GM18505 (cell line): ENCODE measurements around the gene C1orf21.

Experiments used
- ATAC-seq: cut with Tn5 transposase; IDR thresholded peaks from one replicate; pipeline ENCODE4 v1.9.1; 2021; ENCODE audit not compliant: unreplicated experiment
- POLR2A ChIP-seq: IDR thresholded peaks from 4 replicates; pipeline ENCODE4 v1.6.1; 2011; ENCODE audit warnings: borderline replicate concordance; ENCODE audit not compliant: insufficient read depth, insufficient read length; ENCODE audit errors: extremely low read depth

The C1orf21 gene

DNA sequence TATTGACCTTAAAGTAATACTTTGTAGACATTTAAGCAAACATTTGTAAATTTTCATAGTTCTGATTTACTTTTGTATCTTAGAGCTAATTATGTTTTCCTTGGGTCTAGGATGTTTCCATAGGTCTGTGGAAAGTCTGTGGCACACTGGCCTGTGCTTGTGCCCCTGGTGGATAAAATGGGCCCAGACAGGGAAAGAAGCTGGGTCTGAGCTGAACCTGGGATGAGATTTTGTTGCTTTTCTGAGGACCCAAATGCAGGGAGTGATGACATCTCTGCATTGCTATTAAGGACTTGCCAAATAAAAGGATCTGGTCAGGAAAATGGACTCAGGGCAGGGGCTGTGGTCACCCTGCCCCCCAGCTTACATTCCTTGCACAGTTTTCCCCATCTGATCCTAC, 41.8 kb downstream of the C1orf21 start:
- no peak for TF ChIP-seq POLR2A
- ATAC-seq = no peak

DNA sequence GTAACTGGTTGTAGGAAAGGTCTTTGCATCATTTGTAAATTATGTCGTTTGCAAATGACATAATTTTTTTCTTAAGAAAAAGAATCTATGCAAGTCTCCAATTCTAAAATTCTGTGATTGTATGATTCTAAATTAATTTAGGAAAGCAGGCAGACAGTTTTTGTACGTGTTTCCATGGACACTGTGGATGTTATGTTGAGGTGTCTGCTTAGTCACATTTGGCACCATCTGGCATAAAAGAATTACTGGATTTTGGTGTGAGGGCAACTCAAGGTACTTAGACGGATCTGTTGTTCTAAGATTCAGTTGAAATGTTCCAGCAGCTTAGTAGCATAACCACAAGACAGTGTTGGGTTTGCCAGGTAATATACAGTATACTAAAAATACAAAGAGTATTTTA, 42.5 kb downstream of the C1orf21 start:
- no peak for TF ChIP-seq POLR2A
- ATAC-seq = no peak

DNA sequence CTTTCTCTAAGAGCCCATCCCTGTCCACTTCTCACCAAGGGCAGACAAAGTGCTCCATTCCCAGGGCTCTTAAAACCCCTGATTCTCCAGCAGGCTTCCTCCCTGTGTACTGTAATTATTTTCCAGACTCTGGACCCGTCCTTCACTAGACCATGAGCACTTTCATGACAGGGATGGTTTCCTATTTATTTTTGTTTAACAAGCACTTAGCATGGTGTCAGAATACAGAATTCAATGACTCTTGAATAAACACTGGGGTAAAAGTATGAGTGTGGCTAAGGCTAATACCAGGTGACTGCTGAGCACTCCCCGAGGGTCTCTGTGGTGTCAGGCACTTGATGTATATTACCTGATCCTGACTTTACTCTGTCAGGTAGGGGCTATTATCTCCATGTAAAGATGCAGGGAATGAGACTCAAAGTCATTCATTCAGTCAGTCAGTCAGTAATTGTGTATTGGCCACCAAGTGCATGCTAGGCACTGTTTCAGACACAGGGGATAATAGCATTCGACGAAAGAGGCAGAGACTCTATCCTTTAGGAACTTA, 47.2 kb downstream of the C1orf21 start:
- no peak for ATAC-seq
- TF ChIP-seq POLR2A = no peak

DNA sequence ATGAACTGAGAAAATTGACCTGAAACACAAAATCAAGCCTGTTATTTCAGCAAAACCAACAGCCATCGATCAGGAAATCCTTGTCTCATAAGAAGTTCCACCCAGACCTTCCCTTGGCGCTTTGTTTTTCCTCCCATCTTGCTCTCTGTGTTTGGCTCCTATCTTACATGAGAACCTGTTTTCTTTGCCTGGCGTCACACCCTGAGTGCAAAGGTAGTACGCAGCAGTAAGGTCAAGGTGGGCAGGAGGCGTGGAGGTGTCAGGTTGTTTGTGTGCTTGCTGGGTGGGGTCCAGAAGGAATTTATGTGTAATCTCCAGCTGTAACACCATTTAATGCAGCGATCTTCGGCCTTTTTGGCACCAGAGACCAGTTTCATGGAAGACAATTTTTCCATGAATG, 50.5 kb downstream of the C1orf21 start:
- ATAC-seq = no peak
- no peak for TF ChIP-seq POLR2A

DNA sequence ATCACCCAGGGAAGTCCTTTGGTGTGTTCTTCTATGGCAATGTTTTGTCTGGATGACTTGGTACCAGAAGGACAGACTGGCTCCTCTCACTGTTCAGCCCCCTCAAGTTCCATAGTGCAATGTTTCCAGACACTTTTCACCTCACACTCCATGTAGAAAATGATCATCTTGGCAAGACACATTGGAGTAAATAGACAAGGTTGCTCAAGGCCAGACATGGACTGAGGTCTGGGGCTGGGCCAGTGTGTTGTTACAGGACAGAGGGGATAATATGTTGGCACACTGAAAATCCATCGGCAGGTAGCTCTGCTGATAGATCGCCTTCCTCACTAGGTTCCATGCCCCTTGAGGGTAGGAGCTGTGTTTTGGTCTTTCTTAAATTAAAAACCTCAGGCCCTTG, 51.5 kb downstream of the C1orf21 start:
- TF ChIP-seq POLR2A = no peak
- no peak for ATAC-seq

DNA sequence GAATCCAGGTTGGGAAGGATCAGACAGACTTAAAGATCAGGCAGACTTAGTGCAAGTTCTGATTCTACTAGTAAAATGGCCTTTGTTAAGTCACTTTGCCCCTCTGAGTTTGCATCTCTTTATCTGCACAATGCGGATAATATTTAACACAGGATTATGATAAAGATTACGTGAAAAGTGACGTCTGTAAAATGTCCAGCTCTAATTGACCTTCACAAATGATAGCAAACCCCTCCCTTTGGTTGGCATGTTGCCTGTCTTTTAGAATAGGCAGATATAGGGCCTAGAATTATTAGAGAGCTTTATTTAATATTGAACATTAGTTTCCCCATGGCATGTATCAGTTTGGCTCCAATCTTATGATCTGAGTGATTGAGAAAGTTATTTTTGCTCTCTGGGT, 55.4 kb downstream of the C1orf21 start:
- no peak for ATAC-seq
- no peak for TF ChIP-seq POLR2A

DNA sequence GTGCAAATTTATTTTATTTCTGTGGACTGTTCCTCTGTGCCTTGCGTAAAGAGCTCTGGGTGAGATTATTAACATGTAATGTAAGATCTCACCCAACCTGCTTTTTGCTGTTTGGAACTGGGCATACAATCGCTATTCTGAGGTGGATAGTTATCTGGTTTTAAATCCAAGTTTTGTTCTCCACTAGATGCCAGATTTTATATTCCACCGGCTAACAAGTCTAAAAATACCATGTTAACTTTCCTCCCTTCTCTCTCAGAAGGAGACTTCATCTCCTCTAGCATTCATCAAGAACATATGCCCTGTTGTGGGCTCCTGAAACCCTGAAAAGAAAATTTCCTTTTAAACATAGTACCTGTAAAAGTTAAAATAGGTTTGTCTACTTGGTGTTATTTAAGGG, 56.4 kb downstream of the C1orf21 start:
- no peak for ATAC-seq
- TF ChIP-seq POLR2A = no peak

DNA sequence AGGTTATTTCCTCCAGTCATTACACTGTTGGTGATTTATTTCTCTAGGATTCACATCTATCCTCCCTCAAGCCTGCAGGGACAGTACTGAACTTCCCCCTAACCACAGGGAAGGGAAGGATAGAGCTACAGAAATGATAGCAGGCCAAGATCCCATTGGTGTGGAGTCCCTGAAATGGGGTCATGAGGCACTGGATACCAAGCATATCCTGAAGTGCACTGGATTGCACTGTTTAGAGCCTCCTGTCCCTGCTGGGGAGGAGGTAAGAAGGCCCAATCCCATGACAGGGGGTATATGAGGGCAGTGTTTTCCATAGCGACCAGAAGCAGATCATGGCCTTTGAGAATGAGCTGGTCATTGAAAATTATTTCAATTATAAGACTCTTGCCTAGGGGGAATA, 56.8 kb downstream of the C1orf21 start:
- TF ChIP-seq POLR2A = no peak
- ATAC-seq = no peak

DNA sequence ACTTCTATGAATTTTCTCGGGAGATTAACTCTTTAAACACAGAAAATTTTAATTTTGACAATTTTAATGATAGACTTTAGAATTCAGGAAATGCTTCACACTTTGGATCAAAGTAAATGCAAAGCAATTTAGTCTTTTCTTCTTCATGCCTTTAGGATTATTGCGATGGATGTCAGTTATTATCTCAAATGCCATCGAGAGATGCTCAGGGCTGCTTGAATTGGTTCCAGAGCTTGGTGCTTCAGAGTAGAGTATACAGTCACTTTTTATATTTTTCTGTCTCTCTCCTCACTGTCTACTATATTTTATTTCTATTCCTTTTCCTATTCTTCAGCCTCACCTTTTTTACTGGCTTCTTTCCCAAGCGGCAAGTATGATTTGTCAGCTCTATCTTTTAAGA, 59.2 kb downstream of the C1orf21 start:
- no peak for TF ChIP-seq POLR2A
- no peak for ATAC-seq

DNA sequence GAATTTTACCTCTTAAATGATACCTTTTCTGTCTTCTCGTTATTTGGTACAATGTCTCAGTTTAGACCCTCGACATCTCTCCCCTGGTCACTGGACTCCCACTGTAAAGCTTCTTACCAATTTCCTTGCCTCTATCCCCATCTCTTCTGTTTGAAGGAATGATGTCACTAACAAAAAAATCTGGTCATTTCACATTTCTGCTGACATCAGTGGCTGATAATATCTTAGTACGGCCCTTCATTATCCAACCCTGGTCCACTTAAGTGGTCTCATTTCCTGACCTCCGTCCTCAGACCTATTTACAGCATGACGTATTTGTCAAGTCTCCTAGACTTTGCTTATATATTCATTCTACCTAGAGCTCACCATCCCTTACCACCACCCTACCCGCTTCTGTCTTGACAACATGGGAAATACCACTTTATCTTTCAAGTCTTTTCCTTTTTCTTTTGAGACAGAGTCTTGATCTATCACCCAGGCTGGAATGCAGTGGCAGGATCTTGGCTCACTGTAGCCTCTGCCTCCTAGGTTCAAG, 60.9 kb downstream of the C1orf21 start:
- no peak for ATAC-seq

DNA sequence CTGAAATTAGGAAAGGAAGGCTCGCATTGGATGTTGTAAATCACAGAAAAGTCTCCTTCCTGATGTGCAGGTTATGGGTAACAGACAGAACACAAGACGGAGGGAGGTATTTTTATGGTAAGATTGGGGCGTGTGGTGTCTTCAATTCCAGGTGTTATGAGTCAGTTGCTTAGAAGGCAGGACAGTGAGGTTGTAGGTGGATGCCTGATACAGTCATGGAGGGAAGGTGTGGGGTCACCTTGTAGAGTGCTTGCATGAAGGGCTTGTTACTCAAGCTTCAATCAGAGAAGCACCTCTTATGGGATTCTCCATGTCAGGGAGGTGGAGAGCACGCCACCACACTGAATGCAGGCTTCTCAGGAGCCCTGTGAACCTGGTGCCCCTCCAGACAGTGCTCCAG, 63.1 kb downstream of the C1orf21 start:
- no peak for ATAC-seq
- no peak for TF ChIP-seq POLR2A

More for the DNA sequence above, 60.9 kb downstream of the C1orf21 start:
- no peak for TF ChIP-seq POLR2A

DNA sequence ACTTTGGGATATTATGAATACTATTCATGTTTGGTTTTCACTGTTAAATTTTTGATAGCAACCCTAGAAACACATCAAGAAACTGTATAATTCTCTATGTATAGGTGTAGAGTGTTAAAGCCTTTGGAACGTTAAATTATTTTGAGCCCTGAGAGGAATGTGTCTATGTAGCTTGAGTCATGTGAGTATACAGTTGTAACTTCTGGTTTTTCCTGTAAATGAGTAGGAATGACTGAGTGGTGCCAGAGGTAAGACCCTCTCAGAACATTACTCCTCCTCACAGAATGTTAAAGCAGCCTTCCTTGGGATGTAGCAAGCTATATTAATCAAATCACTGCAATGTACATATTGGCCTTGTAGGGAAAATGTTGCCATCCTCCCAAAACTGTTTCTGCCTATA, 69.0 kb downstream of the C1orf21 start:
- no peak for TF ChIP-seq POLR2A
- ATAC-seq = no peak

DNA sequence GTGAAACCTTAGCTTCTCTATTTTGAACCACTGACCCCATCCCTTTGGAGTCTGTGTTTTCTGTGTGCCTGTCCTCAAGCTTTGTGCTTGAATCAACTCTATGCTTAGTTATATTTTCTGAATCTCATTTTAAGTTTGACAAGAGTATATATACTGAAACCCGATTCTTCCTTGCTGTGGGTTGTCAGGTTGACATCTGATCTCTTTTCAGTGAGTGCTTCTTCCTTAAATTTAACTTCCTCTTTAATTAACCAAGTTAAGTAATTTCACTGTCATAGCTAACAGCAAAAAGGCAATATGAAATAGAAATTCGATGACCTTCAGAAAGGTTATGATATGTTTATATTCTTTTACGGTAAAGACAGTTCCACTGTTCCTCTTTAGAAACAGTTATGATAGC, 69.4 kb downstream of the C1orf21 start:
- TF ChIP-seq POLR2A = no peak
- ATAC-seq = no peak

DNA sequence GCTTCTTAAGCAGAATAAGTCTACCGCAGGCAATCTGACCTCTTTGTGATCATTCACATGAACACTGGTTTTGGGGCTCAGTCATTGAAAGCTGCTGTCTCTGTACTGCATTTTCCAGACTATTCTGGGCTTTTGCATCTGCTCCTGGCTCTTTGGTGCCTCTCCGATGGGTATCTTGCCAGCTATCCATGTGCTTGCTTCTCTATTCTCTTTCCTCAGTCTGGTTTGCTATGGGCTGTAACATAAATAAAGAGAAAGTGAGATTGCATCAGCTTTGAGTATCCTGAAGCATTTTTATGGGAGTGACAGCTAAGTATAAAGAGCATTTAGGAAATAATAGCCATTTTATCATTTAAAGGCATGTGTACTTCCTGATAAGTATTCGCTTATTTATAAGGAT, 70.7 kb downstream of the C1orf21 start:
- ATAC-seq = no peak
- TF ChIP-seq POLR2A = no peak

DNA sequence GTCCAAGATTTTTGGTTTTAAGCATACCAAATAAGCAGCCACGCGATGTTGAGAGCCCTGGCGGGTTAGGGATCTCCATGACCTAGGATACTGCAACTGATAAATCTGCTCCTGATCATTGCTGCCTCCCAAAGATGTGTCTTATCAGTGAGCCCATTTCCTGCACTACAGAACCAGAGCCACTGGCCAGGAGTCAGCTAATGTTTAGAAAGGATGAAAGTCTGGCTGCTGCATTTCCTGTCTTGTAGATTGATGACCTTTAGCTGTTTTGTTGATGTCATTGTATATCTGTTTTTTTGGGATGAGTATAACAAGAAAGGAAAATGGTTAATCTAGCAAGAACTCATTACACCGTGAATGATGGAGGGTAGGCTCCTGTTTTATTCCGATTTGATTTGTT, 74.5 kb downstream of the C1orf21 start:
- TF ChIP-seq POLR2A = no peak
- ATAC-seq = no peak
